Breast epithelium (tissue), 3 donors: Measurements from ENCODE around the gene CTIF.

Experiments used
- POLR2AphosphoS5 ChIP-seq, 3 donors: sonication (generic); formaldehyde crosslinking; IDR thresholded peaks; one replicate each; pipeline ENCODE4 v1.6.1; 2017; ENCODE audit warnings: antibody characterized with exemption in 3 of 3
- TF ChIP-seq, protein P1 (sequence below), 3 donors: fragments of 450-650 bp; IDR thresholded peaks; one replicate each; pipeline ENCODE4 v1.5.1; 2016 to 2017; ENCODE audit warnings: antibody characterized with exemption in 3 of 3, mild to moderate bottlenecking in 3 of 3, moderate library complexity in 3 of 3

- no peak for TF ChIP-seq POLR2AphosphoS5 (IDR thresholded peaks at IDR 0.05)
- TF ChIP-seq, protein P1, sequence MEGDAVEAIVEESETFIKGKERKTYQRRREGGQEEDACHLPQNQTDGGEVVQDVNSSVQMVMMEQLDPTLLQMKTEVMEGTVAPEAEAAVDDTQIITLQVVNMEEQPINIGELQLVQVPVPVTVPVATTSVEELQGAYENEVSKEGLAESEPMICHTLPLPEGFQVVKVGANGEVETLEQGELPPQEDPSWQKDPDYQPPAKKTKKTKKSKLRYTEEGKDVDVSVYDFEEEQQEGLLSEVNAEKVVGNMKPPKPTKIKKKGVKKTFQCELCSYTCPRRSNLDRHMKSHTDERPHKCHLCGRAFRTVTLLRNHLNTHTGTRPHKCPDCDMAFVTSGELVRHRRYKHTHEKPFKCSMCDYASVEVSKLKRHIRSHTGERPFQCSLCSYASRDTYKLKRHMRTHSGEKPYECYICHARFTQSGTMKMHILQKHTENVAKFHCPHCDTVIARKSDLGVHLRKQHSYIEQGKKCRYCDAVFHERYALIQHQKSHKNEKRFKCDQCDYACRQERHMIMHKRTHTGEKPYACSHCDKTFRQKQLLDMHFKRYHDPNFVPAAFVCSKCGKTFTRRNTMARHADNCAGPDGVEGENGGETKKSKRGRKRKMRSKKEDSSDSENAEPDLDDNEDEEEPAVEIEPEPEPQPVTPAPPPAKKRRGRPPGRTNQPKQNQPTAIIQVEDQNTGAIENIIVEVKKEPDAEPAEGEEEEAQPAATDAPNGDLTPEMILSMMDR (IDR thresholded peaks at IDR 0.05) = no peak
These were observed 19.3 kb upstream of the CTIF start for GRCh38 chr18:48519431-48520100.
